Gastroesophageal sphincter (tissue), 4 donors: ENCODE measurements around the gene WDR33. TPM values are rescaled to one million over a fixed set of nuclear protein-coding genes. Genes with fewer than 3 reads are reported as not detected.

ENCODE experiments used
- ATAC-seq: fragments of 150-250 bp; one replicate; pipeline ENCODE4 v1.9.1; 2016; ENCODE audit warnings: mild to moderate bottlenecking, moderate library complexity
- H3K27ac ChIP-seq, 4 donors: fragments of 200-600 bp; sonication (generic) in 3 of 4; 1 replicate in 3 of 4; 2 replicates in 1 of 4; pipeline ENCODE4 v1.5.1; 2016 to 2019
- H3K27me3 ChIP-seq: fragments of 200-600 bp; sonication (generic); one replicate; pipeline ENCODE4 v1.5.1; 2019
- H3K36me3 ChIP-seq, 2 donors: fragments of 200-600 bp; sonication (generic); one replicate each; pipeline ENCODE4 v1.5.1; 2019; ENCODE audit warnings: control low read depth in 1 of 2
- H3K4me1 ChIP-seq, 3 donors: fragments of 200-600 bp; sonication (generic); 1 replicate in 2 of 3; 2 replicates in 1 of 3; pipeline ENCODE4 v1.5.1; 2016 to 2019; ENCODE audit warnings: control low read depth in 2 of 3
- H3K4me3 ChIP-seq, 2 donors: fragments of 200-600 bp; sonication (generic); one replicate each; pipeline ENCODE4 v1.5.1; 2019; ENCODE audit warnings: mild to moderate bottlenecking in 1 of 2, moderate library complexity in 1 of 2
- H3K9me3 ChIP-seq, 3 donors: fragments of 200-600 bp; sonication (generic); one replicate each; pipeline ENCODE4 v1.5.1; 2017 to 2019; ENCODE audit warnings: control low read depth in 2 of 3
- EP300 ChIP-seq: sonication (generic); formaldehyde crosslinking; IDR thresholded peaks from one replicate; pipeline ENCODE4 v1.6.1; 2017; ENCODE audit warnings: antibody characterized with exemption, mild to moderate bottlenecking
- POLR2A ChIP-seq, 2 donors: fragments of 450-650 bp; IDR thresholded peaks; one replicate each; pipeline ENCODE4 v1.6.1; 2017; ENCODE audit warnings: antibody characterized with exemption in 2 of 2, mild to moderate bottlenecking in 2 of 2, moderate library complexity in 1 of 2
- POLR2AphosphoS5 ChIP-seq: sonication (generic); formaldehyde crosslinking; IDR thresholded peaks from one replicate; pipeline ENCODE4 v1.6.1; 2017; ENCODE audit warnings: antibody characterized with exemption
- WGBS, 2 donors: methylation state at CpG; one replicate each; pipeline ENCODE4 v1.1.5; 2018; ENCODE audit warnings: low coverage in 1 of 2; 5-methylcytosine and 5-hydroxymethylcytosine counted together
- total RNA-seq, 4 donors: library from RNA; depleted of rRNA; stranded (reverse); fragments of >200 nt; gene quantifications; one replicate each; pipeline ENCODE4 v1.1.0, GENCODE V29; 2016
- TF ChIP-seq, protein P1 (sequence below), 4 experiments: fragments of 200-600 bp in 2 of 4; fragments of 450-650 bp in 2 of 4; sonication (generic) in 1 of 4; IDR thresholded peaks; one replicate each; pipeline ENCODE4 v1.5.1; 2017 to 2019; ENCODE audit warnings: antibody characterized with exemption in 4 of 4, mild to moderate bottlenecking in 2 of 4, moderate library complexity in 2 of 4

The WDR33 gene
- total RNA-seq, 4 donors from 2014 or later: 34.9 to 64.6 (median 43.2) TPM

DNA sequence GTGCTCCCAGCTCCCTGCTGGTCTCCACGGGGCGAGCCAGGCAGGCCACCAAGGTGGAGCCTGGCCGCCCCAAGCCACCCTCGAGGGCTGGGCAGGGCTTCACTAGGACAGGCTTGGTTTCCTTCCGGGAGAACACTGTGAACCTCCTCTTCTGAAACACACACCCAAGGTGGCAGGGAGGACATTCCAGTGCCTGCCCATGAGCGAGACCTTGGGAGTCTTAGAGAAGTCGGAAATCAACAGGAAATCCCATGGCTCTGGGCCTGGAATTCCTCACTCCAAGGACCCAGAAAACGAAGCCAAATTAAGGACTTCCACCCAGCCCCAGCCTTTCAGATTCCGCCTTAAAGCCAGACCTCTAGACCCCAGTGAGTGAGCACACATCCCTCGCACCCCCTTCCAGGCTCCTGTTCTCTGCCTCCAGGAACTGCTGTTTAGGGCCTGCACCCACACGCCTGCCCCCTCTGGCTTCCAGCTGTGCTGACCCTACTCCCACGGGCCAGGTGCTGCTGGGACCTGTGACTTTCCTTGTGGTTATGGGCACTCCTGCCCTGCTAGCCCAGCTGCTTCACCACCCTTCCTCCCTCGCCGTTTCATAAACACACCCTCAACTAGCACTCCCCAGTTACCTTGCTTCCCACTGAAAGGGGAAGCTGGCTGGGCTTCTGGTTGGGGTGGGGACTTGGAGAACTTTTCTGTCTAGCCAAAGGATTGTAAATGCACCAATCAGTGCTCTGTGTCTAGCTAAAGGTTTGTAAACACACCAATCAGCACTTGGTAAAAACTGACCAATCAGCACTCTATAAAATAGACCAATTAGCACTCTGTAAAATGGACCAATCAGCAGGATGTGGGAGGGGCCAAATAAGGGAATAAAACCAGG lies 151.3 kb downstream of the WDR33 start:
- Histone ChIP-seq H3K36me3 (peaks cover 0 to 30% of the 10 kb centered on the region in 2 donors), H3K4me3 (peak overlapping the region in 1 of 2 donors; percentile 18), H3K27me3 (no peaks in the 10 kb centered on the region), H3K27ac (peak overlapping the region; percentile 73 to 98 (median 88)), H3K4me1 (peaks cover 7 to 100% (median 71%) of the 10 kb centered on the region in 3 donors), H3K9me3 (no peaks in the 10 kb centered on the region)
- peak; percentile 71 for ATAC-seq
- TF ChIP-seq POLR2AphosphoS5: peak; percentile 85
- TF ChIP-seq EP300: no peak
- WGBS, 2 donors: 38 to 53% methylated on average over 4 to 7 of the region's 14 CpGs

DNA sequence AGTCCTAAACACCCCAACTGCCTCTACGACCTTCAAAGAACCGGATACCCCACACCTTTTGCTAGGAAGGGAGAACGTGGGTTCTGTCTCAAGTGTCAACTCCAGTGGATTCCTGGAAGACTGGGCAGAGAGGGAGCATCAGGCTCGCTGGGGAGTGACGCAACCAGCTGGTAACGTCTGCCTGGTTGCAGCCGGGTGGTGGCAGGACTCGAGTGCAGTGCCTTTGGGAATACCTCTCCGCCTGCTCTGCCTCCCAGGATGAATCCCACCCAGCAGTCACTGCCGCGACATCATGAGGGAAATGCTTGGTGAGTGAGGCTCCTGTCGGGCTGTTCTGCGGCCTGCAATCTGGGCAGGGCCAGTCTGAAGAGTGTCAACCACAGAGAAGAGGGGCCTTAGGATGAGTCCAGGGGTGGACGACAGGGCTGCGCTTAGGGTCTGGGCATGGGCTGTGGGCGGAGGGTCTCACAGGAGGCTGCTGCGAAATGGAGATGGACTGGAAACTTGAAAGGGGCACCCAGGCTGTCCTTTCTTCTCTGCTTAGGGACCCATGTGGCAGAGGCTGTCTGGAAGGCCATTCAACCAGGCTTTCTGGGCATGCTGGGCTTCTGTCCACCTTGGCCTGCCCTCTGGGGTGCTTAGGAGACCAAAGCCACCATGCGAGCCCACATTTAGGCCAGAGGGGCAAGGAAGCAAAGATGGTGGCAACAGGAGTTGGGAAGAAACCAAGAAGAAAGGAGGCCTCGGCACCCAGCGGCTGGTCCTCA lies 152.1 kb downstream of the WDR33 start:
- Histone ChIP-seq H3K9me3 (no peaks in the 10 kb centered on the region), H3K27ac (peak overlapping the region; percentile 73 to 98 (median 88)), H3K4me1 (peaks cover 7 to 100% (median 74%) of the 10 kb centered on the region in 3 donors), H3K4me3 (peak overlapping the region in 1 of 2 donors; percentile 18), H3K27me3 (no peaks in the 10 kb centered on the region), H3K36me3 (peaks cover 0 to 38% of the 10 kb centered on the region in 2 donors)
- 42 to 60% methylated on average over 1 to 2 of the region's 20 CpGs for WGBS, 2 donors
- TF ChIP-seq EP300 (no peak), POLR2A (IDR thresholded peaks at IDR 0.05) (peak in 1 of 2 donors; percentile 23), POLR2AphosphoS5 (peak; percentile 81)
- TF ChIP-seq, protein P1, sequence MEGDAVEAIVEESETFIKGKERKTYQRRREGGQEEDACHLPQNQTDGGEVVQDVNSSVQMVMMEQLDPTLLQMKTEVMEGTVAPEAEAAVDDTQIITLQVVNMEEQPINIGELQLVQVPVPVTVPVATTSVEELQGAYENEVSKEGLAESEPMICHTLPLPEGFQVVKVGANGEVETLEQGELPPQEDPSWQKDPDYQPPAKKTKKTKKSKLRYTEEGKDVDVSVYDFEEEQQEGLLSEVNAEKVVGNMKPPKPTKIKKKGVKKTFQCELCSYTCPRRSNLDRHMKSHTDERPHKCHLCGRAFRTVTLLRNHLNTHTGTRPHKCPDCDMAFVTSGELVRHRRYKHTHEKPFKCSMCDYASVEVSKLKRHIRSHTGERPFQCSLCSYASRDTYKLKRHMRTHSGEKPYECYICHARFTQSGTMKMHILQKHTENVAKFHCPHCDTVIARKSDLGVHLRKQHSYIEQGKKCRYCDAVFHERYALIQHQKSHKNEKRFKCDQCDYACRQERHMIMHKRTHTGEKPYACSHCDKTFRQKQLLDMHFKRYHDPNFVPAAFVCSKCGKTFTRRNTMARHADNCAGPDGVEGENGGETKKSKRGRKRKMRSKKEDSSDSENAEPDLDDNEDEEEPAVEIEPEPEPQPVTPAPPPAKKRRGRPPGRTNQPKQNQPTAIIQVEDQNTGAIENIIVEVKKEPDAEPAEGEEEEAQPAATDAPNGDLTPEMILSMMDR (IDR thresholded peaks at IDR 0.05): no peak
- peak; percentile 40 for ATAC-seq

DNA sequence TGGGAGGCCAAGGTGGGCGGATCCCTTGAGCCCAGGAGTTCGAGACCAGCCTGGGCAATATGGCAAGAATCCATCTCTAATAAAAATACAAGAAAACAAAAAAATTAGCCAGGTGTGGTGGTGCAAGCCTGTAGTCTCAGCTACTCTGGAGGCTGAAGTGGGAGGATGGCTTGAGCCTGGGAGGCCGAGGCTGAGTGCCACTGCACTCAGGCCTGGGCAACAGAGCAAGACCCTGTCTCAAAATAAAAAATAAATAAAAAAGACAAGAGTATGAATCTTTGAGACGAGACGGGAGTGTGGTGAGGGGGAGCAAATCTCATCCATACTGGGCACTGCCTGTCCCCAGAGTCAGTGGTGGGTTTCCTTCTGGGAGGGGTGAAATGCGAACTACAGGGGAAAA lies 152.8 kb downstream of the WDR33 start:
- H3K4me3 ChIP-seq: peak overlapping the region in 1 of 2 donors; percentile 18
- peaks cover 0 to 44% of the 10 kb centered on the region in 2 donors for H3K36me3 ChIP-seq
- H3K4me1 ChIP-seq: peaks cover 11 to 100% (median 74%) of the 10 kb centered on the region in 3 donors
- no peaks in the 10 kb centered on the region for H3K9me3 ChIP-seq
- no peaks in the 10 kb centered on the region for H3K27me3 ChIP-seq
- 34 to 63% methylated on average over 3 to 4 of the region's 6 CpGs for WGBS, 2 donors
- H3K27ac ChIP-seq: peak overlapping the region; percentile 35 to 98 (median 88)
- TF ChIP-seq, protein P1 (IDR thresholded peaks at IDR 0.05): no peak
- TF ChIP-seq EP300: no peak
- no peak for TF ChIP-seq POLR2AphosphoS5
- TF ChIP-seq POLR2A (IDR thresholded peaks at IDR 0.05): no peak
- ATAC-seq: no peak

DNA sequence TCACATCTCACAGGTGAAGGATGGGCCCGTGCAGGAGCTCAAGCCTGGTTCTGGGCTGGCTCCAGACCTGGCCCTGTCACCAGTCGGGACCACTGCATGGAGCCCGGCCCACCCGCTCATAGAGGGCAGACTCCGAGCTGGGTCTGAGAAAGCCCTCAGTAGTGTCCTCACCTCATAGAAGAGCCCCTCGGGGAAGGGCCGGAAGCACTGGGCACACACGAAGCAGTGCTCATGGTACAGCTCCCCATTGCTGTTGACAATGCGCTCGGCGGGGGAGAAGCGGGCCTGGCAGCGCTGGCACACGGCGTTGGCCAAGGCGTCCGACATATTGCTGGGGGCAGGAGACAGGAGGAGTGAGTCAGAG lies 153.8 kb downstream of the WDR33 start:
- TF ChIP-seq, protein P1 (IDR thresholded peaks at IDR 0.05): no peak
- TF ChIP-seq POLR2AphosphoS5: no peak
- TF ChIP-seq EP300: no peak
- TF ChIP-seq POLR2A (IDR thresholded peaks at IDR 0.05): no peak
- 69% methylated on average over 5 of the region's 17 CpGs; no CpG with 5 or more reads in 1 of the 2 donors for WGBS, 2 donors
- no peak overlapping the region for H3K4me3 ChIP-seq
- H3K4me1 ChIP-seq: peaks cover 16 to 100% (median 77%) of the 10 kb centered on the region in 3 donors
- peak overlapping the region; percentile 35 to 98 (median 88) for H3K27ac ChIP-seq
- no peaks in the 10 kb centered on the region for H3K27me3 ChIP-seq
- H3K9me3 ChIP-seq: no peaks in the 10 kb centered on the region
- ATAC-seq: no peak
- peaks cover 0 to 51% of the 10 kb centered on the region in 2 donors for H3K36me3 ChIP-seq

DNA sequence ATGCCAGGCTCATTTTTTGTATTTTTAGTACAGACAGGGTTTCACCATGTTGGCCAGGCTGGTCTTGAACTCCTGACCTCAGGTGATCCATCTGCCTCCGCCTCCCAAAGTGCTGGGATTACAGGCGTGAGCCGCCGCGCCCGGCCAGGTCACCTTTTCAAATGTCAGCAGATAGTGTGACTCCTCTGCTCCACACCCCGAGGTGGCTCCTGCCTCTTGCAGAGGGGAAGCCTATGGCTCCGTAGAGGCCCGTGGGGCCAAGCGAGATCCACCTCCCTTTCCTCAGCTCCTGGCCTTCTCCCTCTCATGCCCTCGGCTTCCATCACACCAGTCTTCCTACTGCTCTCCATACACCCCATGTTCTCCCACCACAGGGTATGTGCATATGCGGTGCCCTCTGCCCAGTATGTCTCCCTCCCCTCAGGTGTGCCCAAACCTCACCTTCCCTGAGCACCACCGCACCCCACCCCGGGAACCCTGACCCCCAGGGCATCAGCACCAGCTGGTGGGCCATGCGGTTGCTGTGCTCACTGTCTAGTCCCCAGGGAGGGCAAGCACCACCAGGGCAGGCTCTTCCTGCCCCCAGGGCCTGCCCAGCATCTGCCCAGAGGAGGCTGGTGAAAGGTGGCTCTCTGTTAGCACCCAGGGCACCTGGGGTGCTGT lies 154.3 kb downstream of the WDR33 start:
- H3K27ac ChIP-seq: peak overlapping the region; percentile 24 to 98 (median 88)
- H3K4me3 ChIP-seq: no peak overlapping the region
- TF ChIP-seq EP300: no peak
- TF ChIP-seq POLR2AphosphoS5: no peak
- TF ChIP-seq POLR2A (IDR thresholded peaks at IDR 0.05): no peak
- TF ChIP-seq, protein P1 (IDR thresholded peaks at IDR 0.05): no peak
- peaks cover 12 to 100% (median 77%) of the 10 kb centered on the region in 3 donors for H3K4me1 ChIP-seq
- WGBS, 2 donors: 58 to 67% methylated on average over 7 to 13 of the region's 15 CpGs
- ATAC-seq: no peak
- no peaks in the 10 kb centered on the region for H3K27me3 ChIP-seq
- peaks cover 0 to 56% of the 10 kb centered on the region in 2 donors for H3K36me3 ChIP-seq
- no peaks in the 10 kb centered on the region for H3K9me3 ChIP-seq
